Stimulated activated CD8-positive, alpha-beta memory T cell treated with anti-CD3 and anti-CD28 coated beads, Interleukin-4, amount 100 ng/mL, for 48 hours (primary cell): ENCODE measurements around the gene PARS2.

ENCODE experiments used
- DNase-seq: peaks from one replicate; pipeline ENCODE4 v3.0.0-alpha.2; 2020

Gene PARS2

DNA sequence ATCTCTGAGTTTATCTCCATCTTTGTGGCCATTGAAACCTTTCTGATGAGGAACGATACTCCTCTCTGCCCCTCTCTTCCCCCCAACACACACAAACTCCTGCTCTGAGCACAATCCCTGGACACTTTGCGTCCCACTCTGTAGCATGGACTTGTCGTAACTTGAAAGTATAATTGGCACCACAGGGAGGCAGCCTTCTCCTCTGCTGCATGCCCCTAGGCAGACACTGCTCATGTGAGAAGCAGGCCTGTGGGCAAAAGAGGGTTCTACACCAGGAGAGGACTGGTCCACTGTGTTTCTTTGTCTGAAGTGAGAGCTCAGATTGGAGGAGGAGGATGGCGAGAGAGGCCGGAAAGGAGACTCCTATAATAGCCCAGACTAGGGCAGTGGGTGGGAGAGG, 3.8 kb upstream of the PARS2 start:
- DNase-seq: no peak

DNA sequence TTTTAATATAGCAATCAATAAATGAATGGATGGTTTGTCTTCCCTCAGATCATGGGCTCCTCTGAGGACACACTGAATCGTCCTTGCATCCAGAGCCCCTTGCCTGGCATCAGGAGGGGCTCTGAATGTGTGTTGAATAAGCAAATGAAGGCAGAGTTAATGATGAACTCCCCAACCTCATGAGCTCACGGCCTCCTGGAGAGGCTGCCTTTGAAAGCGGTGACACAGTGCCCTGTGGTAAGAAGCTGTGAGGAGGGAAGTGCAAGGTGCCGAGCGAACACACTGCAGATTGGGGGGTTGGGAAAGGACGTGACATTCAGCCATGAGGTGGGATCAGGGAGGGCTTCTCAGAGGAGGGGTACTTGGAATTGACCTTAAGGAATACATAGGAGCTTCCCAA, 3.2 kb upstream of the PARS2 start:
- DNase-seq: no peak

DNA sequence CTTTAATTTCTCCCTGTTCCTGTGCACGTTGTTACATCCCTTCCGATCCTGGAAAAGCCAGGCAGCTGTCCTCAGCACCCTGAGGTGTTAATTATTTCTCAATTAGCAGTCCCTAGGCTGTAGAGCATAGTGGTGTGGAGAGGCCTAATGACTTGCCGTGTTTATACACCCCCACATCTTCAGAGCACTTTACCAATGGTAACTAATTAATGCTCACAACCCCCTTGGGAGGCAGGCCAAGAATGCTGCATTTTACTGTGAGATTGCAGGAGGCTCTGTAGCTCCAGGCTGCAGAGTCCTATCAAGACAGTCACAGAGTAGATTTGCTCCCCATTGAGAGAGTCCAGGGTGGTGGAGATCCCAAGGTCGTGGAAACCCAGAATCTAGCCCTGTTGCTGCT, 2.4 kb upstream of the PARS2 start:
- no peak for DNase-seq

DNA sequence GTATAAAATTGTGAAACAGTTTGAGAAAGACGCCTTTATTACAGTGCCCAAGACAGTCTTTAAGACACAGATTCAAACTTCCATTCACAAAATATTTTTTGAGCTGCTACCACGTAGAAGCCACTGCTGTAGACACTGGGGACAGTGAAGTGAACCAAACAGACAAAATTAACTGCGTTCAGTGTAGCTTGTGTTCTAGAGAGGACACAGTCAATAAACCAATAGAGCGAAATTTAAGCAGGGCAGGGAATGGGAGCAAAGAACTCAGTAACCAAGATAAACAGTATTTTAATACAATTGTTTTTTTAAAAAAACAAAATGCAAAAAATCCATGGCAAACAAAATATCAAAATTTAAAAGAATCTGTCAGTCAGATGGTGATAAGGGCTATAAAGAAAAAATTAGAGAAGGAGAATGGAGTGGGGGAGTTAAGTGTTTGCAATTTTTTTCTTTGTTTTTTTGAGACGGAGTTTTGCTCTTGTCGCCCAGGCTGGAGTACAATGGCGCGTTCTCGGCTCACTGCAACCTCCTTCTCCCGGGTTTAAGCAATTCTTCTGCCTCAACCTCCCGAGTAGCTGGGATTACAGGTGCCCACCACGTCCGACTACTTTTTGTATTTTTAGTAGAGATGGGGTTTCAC, 719 bp upstream of the PARS2 start:
- no peak for DNase-seq

DNA sequence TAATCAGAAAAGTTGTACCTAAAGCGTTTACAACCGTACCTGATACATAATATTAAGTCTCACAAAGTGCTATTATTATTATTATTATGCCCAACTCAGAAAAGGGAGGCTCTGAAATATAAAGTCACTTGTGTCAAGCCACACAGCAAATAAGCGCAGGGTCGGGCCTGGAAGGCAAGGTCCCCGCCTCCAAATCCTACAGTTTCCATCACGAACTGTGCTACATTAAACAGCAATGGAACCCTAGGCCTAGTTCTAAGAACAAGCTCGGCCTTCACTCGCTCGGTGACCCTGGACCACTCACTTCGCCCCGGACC, 549 bp downstream of the PARS2 start:
- DNase-seq: no peak

DNA sequence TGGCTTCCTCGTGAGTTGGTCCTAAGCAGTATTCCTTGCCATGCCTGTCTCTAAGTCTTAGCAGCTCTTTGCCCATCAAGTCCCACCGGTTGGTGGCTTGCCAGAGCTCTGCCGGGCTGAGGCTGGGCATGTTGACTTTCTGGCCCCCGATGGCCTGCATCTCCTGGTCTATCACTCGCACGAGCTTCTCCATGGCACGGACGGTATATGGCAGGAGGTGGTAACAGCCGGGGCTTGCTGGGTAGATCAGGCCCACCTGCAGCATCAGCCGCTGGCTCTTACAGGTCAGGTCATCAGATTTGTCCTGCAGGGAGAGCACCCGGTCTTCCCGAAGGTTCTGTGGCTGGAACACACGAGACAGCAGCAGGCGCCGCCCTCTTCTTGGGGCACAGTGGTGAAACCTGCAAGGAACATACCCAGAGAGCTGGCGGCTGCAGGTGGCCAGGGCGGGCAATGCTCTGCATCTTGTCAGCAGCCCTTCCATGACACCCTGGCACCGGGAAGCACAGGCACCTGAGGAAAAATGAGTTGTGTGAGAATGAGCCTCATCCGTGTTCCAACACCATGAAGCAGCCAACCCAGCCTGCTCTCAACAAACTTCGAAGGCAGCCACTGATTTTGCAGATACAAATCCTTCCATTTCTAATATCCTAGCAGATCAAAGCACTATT, 5.5 kb downstream of the PARS2 start:
- no peak for DNase-seq

DNA sequence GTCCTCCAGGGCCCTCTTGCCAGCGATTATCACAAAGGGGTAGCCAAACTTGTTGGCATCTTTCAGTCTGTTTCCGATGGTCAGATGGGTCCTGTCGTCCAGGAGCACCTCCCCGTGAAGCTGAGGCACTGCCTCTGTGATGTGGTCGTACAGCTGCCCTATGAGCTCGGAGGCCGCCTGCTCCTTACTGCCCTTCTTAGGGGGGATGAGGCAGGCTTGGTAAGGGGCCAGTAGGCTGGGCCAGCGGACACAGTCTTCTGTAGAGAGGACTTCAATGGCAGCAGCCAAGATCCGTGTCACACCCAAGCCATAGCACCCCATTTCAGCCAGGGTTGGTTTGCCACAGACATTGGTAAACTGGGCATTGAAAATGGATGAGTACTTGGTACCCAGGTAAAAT, 6.5 kb downstream of the PARS2 start:
- DNase-seq: no peak

DNA sequence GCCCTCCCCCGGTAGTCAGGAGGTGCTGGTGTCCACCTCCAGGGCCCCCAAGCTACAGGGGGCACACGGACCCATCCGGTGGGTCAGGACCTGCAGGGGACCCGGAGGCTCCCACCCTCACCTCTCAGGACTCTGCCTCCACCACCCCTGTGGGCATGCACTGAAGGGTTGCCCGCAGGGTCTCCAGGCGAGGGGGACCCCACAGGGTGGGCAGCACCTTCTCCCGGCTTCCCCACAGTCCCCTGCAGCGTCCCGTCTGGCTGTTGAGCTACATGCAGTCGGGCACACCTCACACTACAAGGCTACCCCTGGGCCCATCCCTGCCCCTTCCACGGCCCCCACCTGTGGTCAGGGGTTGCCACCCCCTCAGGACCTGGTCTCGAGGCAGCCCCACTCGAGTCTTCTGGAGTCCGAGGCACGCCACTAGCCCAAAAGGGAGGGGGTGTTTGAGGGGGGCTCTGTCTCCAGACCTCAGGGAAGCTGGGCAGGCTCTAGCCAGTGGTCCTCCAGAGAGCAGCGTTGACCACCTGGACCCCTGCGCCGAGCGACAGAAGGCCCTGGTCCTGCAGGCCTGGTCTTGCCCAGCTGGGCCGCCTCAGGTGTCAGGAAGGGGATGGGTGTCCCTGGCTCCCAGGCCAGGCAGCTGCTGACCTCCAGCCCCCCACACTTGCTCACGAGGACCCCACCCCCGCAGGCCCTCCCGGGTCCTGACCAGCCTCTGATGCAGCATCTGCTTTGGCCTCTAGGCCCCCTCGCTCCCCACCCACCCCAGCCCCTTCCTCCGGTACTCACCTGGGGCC, 9.6 kb downstream of the PARS2 start:
- DNase-seq: no peak

DNA sequence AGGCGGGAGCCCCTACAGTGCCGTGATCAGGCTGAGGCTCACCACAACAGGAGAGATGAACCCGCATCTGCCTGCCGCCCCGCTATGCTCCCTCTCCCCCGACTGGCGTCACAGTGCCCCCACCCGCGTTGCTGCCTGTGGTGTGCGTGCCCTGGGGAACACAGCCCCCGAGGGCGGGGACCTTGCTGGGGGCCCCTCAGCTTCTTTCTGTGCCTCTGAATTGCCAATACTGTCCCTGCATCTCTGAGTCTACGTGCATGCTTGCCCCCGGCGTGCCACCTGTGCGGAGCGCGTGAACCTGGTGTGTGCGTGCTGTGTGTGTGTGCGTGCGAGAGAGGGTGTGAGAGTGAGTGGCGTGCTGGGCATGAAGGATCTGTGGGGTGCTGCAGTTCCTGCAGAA, 10.3 kb downstream of the PARS2 start:
- DNase-seq: no peak

DNA sequence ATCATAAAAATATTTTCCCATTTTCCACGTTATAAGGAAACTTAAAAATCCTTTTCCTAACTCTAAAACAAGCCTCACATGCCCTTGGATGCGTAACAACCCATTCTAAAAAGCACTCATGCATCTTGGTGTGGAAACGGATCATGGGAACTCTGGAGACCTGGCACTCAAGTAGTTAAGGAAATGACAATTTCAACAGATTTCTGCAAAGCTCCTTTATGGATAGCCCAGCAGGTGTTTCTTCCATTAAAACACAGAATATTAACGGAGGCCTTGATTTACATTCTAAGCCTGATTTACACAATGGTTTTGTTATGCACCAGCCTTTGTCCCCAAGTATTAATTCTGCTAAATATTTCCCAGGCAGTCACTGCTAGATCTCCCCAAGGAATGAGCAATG, 12.9 kb downstream of the PARS2 start:
- no peak for DNase-seq

DNA sequence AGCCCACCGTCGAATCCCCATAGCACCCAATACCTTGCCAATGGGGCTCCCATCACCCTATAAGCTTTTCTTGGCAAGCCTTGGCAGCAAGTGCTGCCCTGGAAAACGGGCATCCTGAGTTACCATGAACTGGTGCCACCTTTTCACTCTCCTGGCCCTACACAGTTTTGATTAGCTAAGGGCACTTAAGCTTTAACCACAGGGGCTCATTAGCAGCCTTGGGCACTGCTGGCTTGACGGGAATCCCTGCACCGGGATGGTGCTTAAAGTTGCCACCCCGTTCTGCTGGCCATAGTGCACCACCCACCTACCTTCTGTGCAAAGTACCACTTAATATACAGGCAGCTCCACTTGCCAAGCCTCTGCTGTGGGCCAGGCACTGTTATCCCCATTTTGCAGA, 13.7 kb downstream of the PARS2 start:
- no peak for DNase-seq

DNA sequence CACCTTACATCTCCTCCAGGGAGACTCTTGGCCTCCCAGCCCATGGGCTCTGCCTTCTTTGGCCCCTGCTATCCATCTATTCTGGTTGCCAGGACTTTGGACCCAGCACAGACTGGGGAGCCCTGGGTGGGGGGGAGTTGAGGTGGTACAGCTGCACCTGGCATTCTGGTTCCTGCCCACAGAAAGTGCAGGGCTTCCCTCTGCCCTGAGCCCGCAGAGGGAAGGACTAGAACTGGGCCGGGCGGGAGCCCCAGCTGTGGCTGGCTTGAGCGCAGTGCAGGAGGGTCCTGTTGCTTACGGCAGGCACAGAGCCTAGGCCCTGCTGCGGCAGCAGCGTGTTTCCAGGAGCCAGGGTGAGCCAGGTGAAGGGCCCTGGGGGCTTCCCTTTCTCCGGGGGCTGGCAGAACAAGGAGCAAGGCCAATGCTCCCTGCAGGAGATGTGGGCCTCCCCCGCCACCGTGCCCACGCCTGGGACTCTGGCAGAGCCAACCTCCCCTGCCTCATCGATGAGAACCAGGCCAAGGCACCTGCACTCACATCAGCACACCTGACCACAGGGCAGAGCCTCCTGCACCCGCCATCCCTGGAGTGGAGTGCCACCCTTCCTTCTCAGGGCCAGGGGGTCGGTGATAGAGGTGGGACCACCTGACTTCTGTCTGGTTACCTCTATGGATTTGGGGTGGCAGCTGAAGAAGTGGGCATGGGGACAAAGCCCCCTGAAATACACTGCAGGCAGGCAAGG, 16.1 kb downstream of the PARS2 start:
- no peak for DNase-seq

DNA sequence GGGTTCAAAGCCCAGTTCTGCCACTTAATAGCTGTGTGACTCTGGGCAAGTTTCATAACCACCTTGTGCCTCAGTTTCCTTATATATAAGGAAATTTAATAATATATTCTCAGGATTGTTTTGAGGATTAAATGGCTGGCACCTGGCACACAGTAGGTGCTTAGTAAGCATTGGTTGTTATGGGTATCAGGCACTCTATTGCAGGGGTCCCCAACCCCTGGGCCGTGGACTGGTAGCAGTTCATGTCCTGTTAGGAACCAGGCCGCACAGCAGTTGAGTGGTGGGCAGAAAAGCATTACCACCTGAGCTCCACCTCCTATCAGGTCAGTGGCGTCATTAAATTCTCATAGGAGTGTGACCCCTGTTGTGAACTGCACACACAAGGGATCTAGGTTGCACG, 18.5 kb downstream of the PARS2 start:
- no peak for DNase-seq

DNA sequence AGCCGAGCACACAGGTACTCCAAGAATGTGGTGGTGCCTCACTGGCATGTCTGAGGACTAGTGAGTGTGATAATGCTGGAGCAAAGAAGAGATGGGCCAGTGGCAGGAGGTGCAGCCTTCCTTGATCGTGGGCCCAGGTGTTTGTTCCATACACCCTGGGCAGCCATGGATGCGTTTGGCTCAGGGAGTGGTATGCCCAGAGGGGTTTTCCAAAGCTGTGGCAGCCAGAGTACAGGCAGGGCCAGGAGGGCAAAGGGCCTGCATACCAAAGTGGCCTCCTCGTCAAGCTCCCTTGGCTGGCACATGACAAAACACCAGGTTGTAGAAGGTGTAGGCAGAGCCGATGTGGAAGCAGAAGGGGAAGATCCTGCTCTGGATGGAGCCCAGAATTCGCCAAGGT, 19.0 kb downstream of the PARS2 start:
- DNase-seq: no peak

DNA sequence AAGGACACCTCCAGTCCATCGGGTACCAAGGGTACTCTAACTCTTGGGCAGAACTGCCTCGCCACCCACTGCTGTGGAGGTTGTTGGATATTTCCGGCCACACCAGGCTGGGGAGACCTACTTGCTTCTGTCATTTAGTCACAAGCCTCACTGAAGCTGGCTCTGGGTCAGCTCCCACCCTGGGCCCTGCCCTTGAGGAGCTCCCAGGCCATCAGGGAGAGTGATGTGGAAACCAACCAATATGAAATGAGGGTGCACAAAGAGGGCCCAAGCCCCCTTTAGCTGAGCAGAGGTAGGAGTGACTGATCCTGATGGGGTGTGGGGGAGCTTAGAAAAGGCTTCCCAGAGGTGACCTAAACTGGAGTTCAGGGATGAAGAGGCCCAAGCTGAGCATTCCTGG, 19.6 kb downstream of the PARS2 start:
- no peak for DNase-seq

DNA sequence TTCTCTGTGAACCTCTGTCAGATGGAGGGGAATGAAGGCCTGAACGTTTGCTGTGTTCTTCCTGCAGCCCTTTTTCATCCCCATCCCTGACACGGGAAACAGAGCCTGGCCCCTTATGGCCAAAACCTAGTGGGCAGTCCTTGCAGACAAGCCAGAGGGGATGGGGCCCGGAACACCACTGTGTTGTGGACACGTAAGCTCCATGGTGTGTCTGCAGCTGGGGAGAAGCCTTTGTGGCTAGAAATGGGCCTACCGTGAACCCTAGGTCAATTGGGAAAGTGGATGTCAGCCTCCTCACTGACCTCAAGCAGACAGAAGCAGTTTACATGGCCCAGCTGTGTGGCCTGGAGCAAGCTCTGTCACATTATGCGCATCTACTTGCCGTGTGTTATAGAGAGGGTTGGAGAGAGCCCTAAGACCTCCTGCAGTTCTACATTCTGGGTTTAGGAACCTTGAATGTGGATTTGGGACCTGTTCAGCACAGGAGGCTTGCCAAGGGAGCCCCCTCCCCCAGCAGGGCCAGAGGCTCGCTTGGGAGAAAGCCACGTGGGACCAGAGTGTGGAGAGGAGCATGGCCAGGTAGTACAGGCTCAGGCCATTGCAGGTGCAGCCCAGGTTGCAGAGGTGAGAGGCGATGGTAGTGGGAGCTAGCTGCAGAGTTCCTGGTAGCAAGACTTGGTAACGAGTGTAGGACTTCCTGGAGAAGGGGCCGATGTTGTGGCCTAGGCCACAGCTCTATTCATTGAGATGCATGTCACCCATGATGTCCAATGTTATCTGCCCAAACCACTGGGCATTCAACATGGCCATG, 20.7 kb downstream of the PARS2 start:
- DNase-seq: no peak

DNA sequence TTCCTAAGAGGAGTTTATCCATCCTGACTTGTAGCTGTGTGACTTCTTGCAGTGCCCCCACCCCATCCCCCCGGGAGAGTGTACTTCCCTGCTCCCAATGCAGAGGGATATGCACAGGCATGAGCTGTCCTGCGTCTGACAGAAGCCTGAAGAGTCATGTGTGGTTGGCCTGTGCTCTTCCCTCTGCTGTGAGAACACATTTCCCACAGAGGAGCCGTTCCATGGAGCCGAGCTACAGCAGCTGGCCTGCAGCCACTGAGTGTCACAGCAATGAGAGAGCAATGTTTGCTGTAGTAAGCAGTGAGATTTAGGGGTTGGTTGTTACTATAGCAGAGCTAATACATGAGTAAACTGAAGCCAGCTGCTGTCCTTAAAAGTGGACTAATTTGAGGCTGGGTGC, 22.0 kb downstream of the PARS2 start:
- no peak for DNase-seq

DNA sequence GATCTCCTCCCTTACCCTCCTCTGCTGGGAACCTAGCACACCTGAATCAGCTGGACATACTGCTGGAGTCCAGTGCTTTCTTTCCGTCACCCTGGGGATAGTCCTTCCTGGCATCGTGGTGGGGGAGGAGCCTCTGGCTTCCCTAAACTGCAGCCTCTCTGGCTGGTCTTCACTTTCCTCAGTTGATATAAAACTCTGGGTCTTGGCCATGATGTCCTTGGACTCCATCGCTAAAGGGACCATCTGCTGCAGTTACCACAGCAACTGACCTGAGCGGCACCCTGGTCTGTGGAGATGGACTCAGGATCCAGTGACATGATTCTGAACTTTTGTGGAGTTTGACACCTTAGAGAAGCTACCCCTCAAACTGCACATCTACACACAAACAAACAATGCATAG, 22.8 kb downstream of the PARS2 start:
- DNase-seq: no peak

DNA sequence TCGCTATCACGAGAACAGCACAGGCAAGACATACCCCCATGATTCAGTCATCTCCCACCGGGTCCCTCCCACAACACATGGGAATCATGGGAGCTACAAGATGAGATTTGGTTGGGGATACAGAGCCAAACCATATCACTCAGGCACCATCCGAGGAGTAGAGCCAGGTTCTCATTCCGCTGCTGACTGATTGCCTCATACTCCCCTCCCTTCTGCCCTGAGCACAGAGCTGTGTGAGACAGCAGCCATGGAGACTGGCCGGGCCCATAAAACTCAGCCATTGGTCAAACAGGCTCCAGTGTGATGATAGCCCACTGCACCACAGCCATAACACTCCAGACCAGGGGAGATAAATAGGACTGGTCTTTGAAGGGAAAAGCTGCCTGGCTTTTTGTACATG, 26.1 kb downstream of the PARS2 start:
- DNase-seq: no peak

DNA sequence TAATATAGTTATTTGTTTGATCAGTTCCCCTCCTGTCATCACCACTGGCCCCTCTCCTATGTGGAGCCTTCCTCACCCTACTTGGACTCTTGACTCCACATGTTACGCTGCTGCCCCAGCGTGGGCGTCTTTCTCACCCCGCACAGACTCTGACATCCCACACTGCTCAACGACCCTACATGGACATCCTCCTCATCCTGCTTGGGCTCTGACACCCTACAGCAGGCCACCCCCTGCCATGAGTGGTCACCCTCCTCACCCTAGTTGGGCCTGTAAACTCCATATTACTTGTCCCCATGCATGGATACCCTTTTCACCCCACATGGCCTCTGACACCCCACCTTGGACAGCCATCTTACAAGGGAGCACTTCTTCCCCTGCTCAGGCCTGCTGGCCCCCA, 27.6 kb downstream of the PARS2 start:
- DNase-seq: no peak

DNA sequence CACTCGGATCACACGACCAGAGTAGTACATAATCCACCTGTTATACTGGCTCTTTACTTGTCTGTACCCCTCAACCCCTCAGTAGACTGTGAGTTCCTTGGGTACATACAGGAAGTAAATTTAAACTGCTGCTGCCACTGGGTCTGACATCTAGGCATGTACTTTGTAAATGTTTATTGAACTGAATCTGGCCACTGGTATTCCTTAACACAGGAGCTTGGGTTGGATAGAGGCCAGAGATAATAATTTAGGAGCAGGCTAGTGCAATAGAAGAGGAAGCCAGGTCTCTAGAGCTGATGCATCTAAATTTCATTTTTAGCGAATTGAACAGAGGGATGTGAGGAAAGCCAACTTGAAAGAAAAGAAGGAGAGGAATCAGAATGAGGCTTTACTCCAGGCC, 36.3 kb downstream of the PARS2 start:
- no peak for DNase-seq

DNA sequence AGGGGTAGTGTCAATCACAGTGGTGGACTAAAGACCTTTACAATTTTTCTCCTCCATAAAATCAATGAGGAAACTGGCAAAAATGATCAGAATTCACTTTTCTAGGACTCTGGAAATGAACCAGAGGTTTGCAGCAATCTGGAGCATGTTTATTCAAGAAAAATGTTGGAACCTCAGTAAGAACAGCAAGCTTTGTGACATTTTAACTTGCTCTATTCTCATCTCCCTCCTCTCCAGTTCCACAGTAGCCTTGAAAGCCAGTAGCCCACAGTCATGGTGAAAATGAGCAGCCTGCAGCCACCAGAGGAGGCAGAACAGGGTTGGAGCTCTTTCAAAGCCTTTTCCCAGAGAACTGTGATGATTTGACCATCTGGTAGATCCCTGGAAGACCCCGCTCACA, 39.6 kb downstream of the PARS2 start:
- DNase-seq: no peak

DNA sequence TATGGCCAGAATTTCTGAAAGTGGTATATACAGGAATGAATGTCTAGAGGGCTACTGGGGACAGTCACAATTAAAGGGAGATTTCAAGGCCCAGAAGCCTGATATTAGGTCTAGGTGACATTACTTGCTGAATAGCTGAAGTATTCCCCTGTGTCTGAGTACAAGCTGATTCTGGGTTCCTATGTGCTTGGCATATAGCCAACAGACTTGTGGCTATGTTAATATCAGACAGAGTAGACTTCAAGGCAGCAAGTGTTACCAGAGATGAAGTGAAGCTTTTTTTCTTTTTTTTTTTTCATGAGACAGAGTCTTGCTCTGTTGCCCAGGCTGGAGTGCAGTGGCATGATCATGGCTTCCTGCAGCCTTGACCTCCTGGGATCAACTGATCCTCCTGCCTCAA, 40.3 kb downstream of the PARS2 start:
- DNase-seq: no peak
